Measurements from ENCODE around the gene TRMT61A. TPM values are rescaled to one million over a fixed set of nuclear protein-coding genes. Genes with fewer than 3 reads are reported as not detected.

TRMT61A gene
- polyA plus RNA-seq, 3 donors, result 4.9 to 9.3 (median 7.9) TPM

- DNase-seq (ENCODE audit: extremely low read depth in 1 of 11, low read depth in 9 of 11, low spot score in 4 of 11), result no peak
Observed at GRCh38 chr14:103530390-103530789, 1.4 kb downstream of the TRMT61A start.

- DNase-seq (ENCODE audit: extremely low read depth in 1 of 11, low read depth in 9 of 11, low spot score in 4 of 11), result no peak
Observed at GRCh38 chr14:103530831-103531230, 1.8 kb downstream of the TRMT61A start.

GRCh38 chr14:103531421-103532215, 2.6 kb downstream of the TRMT61A start:
- no peak for DNase-seq (ENCODE audit: extremely low read depth in 1 of 11, low read depth in 9 of 11, low spot score in 4 of 11)

- no peak for DNase-seq (ENCODE audit: extremely low read depth in 1 of 11, low read depth in 9 of 11, low spot score in 4 of 11)
Observed at GRCh38 chr14:103532216-103533136, 3.5 kb downstream of the TRMT61A start.

GRCh38 chr14:103533137-103533998, 4.4 kb downstream of the TRMT61A start:
- DNase-seq (ENCODE audit: extremely low read depth in 1 of 11, low read depth in 9 of 11, low spot score in 4 of 11), result no peak

GRCh38 chr14:103533999-103534575, 5.1 kb downstream of the TRMT61A start:
- no peak for DNase-seq (ENCODE audit: extremely low read depth in 1 of 11, low read depth in 9 of 11, low spot score in 4 of 11)

GRCh38 chr14:103534576-103535061, 5.6 kb downstream of the TRMT61A start:
- DNase-seq (ENCODE audit: extremely low read depth in 1 of 11, low read depth in 9 of 11, low spot score in 4 of 11), result no peak

- no peak for DNase-seq (ENCODE audit: extremely low read depth in 1 of 11, low read depth in 9 of 11, low spot score in 4 of 11)
Observed at GRCh38 chr14:103535081-103535890, 6.3 kb downstream of the TRMT61A start.

GRCh38 chr14:103535891-103536565, 7.0 kb downstream of the TRMT61A start:
- DNase-seq (ENCODE audit: extremely low read depth in 1 of 11, low read depth in 9 of 11, low spot score in 4 of 11), result no peak

GRCh38 chr14:103536693-103537092, 7.7 kb downstream of the TRMT61A start:
- DNase-seq (ENCODE audit: extremely low read depth in 1 of 11, low read depth in 9 of 11, low spot score in 4 of 11), result no peak

- DNase-seq (ENCODE audit: extremely low read depth in 1 of 11, low read depth in 9 of 11, low spot score in 4 of 11), result no peak
Observed at GRCh38 chr14:103537175-103537990, 8.4 kb downstream of the TRMT61A start.

- DNase-seq (ENCODE audit: extremely low read depth in 1 of 11, low read depth in 9 of 11, low spot score in 4 of 11), result no peak
Observed at GRCh38 chr14:103538291-103539055, 9.5 kb downstream of the TRMT61A start.

- no peak for DNase-seq (ENCODE audit: extremely low read depth in 1 of 11, low read depth in 9 of 11, low spot score in 4 of 11)
Observed at GRCh38 chr14:103539056-103539825, 10.2 kb downstream of the TRMT61A start.

- no peak for DNase-seq (ENCODE audit: extremely low read depth in 1 of 11, low read depth in 9 of 11, low spot score in 4 of 11)
Observed at GRCh38 chr14:103540821-103541708, 12.1 kb downstream of the TRMT61A start.
